Calu3 (cell line): ENCODE measurements around the gene DIS3. TPM values are rescaled to one million over a fixed set of nuclear protein-coding genes. Genes with fewer than 3 reads are reported as not detected.
A peak's percentile ranks its signal among the peaks of the same experiment; 100 is the strongest.

Source experiments
- Bru-seq: library from RNA; stranded (reverse); fragments of 400-500 nt; gene quantifications from one replicate; lab custom pipeline; 2021; lab: Mats Ljungman, UMichigan
- BruChase-seq, 2 experiments: library from RNA; stranded (reverse); fragments of 400-500 nt; gene quantifications; one replicate each; lab custom pipeline; 2021; lab: Mats Ljungman, UMichigan
- BruUV-seq: library from RNA; stranded (reverse); fragments of 400-500 nt; replicated peaks from 2 replicates; lab custom pipeline; 2021; lab: Mats Ljungman, UMichigan
- CTCF ChIA-PET: fragments of 300-600 bp; sonication (Branson Sonifier 250); formaldehyde crosslinking; loops from one replicate; lab custom pipeline; 2022; ENCODE audit warnings: antibody characterized with exemption; lab: Charles Lee
- DNase-seq: peaks from one replicate; pipeline ENCODE4 v3.0.0; 2022
- H3K27ac Mint-ChIP-seq: one replicate; pipeline ENCODE4 v1.8.0; 2022; ENCODE audit warnings: mixed read lengths; ENCODE audit not compliant: unreplicated experiment
- H3K27me3 Mint-ChIP-seq: one replicate; pipeline ENCODE4 v1.8.0; 2022; ENCODE audit warnings: mixed read lengths; ENCODE audit not compliant: unreplicated experiment
- H3K36me3 Mint-ChIP-seq: one replicate; pipeline ENCODE4 v1.8.0; 2022; ENCODE audit warnings: mild to moderate bottlenecking, moderate library complexity, mixed read lengths; ENCODE audit not compliant: insufficient read depth, unreplicated experiment
- H3K4me1 Mint-ChIP-seq: one replicate; pipeline ENCODE4 v1.8.0; 2022; ENCODE audit warnings: mild to moderate bottlenecking, low read depth, mixed read lengths; ENCODE audit not compliant: unreplicated experiment
- H3K4me3 Mint-ChIP-seq: one replicate; pipeline ENCODE4 v1.8.0; 2022; ENCODE audit warnings: mild to moderate bottlenecking, low read depth, moderate library complexity, mixed read lengths; ENCODE audit not compliant: unreplicated experiment
- H3K9me3 Mint-ChIP-seq: one replicate; pipeline ENCODE4 v1.8.0; 2022; ENCODE audit warnings: low read depth, mixed read lengths; ENCODE audit not compliant: unreplicated experiment
- intact Hi-C: fragments of 100-400 bp; cut with micrococcal nuclease; formaldehyde crosslinking; loops from one replicate; pipeline ENCODE4 v1.10.0; 2022; ENCODE audit not compliant: unreplicated experiment
- long read RNA-seq: library from polyadenylated mRNA; stranded (forward); transcript quantifications from one replicate; pipeline ENCODE4 v2.0.0, GENCODE V29; 2022
- total RNA-seq: library from RNA; stranded (reverse); gene quantifications from 2 replicates; pipeline ENCODE4 v1.2.3, GENCODE V29; 2022
- TF ChIP-seq, protein P1 (sequence below): fragments of 200-600 bp; IDR thresholded peaks from one replicate; pipeline ENCODE4 v1.8.0; 2022; ENCODE audit warnings: antibody characterized with exemption; ENCODE audit not compliant: unreplicated experiment

DIS3 gene
- total RNA-seq (16.5 and 19.8 TPM in 2 replicates), Bru-seq, nascent RNA (percentile 85 among the genes with signal in this experiment), BruChase-seq, experiment 1, labeled RNA remaining after a 6-hour chase (percentile 74 among the genes with signal in this experiment), BruChase-seq, experiment 2, labeled RNA remaining after a 2-hour chase (percentile 77 among the genes with signal in this experiment)
- long read RNA-seq, full-length matches to known transcripts, result 13 of 15 reads
- long read RNA-seq, partial matches to known transcripts, result 2 of 15 reads
- long read RNA-seq, other reads (novel, unspliced or antisense), result 0 of 15 reads

DNA sequence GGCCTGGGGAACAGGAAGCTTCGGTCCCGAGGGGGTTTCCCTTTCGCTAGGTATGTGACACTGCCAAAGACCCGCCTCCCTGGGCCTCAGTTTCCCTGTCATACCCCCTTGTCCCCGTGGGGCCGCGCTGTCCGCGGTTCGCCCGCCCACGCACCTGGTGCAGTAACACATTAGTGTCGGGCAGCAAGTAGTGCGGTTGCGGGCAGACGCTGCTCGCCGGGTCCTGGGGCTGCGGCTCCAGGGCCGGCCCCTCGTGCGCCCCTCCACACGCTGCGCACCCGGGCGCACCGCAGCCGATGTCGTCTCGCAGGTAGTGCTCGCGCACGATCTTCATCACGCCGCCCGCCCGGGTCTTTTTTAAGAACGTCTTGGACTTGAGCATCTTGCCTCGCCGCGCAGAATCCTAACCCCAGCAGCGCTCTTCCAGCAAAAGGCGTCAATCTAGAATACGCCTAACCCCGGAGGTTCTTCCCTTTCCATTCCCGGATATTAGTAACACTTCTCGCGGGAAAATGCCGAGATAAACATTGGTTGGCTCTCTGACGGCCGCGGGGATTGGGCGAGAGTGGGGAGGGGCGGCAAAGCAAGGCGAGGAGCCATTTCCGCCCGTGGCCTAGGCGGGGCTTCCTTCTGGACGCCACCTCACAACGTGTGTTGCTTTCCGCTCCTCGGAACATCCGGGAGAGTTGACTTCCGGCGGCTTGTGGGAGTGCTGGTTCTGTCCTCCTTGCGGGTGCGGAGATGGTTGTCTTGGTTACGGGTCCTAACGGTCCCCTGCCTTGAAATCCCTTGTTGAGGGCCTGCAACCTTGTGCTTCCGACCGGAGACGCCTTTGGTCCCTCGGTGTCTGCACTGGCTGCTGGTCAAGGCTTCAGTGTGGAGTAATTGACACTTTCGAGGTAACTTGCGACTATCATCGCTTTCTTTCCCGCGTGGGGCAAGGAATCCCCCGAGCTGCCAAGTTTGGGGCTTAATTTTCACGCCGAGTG, at the start of gene DIS3, which contains the start of gene PIBF1:
TSS of gene DIS3 (minus strand) at position 450 of the 989 bp plus-strand sequence. CDS start at position 382, 68 bp downstream.
TSS of gene PIBF1 (plus strand) at position 683 of the 989 bp plus-strand sequence. CDS start 1,337 bp downstream, outside the sequence.
- no TSS peak for BruUV-seq
- Mint-ChIP-seq H3K27me3 (no peaks in the 10 kb centered on the region), H3K4me3 (peak within 1 kb of the TSS; percentile 81), H3K27ac (peak within 1 kb of the TSS; percentile 83), H3K9me3 (no peaks in the 10 kb centered on the region), H3K36me3 (peaks cover 42% of the 10 kb centered on the region), H3K4me1 (peaks cover 4% of the 10 kb centered on the region)
- peak; percentile 87 for DNase-seq
- intact Hi-C loops, result no loop called here
- CTCF ChIA-PET, result no interaction called here
- TF ChIP-seq, protein P1, sequence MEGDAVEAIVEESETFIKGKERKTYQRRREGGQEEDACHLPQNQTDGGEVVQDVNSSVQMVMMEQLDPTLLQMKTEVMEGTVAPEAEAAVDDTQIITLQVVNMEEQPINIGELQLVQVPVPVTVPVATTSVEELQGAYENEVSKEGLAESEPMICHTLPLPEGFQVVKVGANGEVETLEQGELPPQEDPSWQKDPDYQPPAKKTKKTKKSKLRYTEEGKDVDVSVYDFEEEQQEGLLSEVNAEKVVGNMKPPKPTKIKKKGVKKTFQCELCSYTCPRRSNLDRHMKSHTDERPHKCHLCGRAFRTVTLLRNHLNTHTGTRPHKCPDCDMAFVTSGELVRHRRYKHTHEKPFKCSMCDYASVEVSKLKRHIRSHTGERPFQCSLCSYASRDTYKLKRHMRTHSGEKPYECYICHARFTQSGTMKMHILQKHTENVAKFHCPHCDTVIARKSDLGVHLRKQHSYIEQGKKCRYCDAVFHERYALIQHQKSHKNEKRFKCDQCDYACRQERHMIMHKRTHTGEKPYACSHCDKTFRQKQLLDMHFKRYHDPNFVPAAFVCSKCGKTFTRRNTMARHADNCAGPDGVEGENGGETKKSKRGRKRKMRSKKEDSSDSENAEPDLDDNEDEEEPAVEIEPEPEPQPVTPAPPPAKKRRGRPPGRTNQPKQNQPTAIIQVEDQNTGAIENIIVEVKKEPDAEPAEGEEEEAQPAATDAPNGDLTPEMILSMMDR, result no peak

DNA sequence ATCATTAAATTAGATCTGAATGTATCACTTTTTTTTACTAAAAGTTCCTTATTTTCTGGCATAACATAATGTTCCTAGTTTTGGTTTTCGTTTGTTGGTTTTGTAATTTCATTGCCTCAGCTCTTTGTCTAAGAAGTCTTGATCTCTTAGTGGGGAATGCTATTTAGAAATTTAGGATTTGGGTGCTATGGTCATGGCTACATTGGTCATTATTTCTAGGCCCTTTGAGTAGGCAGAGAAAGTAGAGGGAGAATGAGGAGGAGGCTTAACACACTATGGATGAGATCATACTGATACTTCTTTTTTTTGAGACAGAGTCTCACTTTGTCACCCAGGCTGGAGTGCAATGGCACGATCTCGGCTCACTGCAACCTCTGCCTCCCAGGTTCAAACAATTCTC, 42.0 kb upstream of the DIS3 start:
- H3K4me3 Mint-ChIP-seq, result no peak overlapping the region
- no peaks in the 10 kb centered on the region for H3K9me3 Mint-ChIP-seq
- DNase-seq, result no peak
- no peaks in the 10 kb centered on the region for H3K27me3 Mint-ChIP-seq
- H3K27ac Mint-ChIP-seq, result no peak overlapping the region
- TF ChIP-seq, protein P1, result no peak
- H3K36me3 Mint-ChIP-seq, result no peaks in the 10 kb centered on the region
- H3K4me1 Mint-ChIP-seq, result no peaks in the 10 kb centered on the region
- intact Hi-C loops, result no loop called here
- CTCF ChIA-PET, result no interaction called here
- BruUV-seq, result no TSS peak

DNA sequence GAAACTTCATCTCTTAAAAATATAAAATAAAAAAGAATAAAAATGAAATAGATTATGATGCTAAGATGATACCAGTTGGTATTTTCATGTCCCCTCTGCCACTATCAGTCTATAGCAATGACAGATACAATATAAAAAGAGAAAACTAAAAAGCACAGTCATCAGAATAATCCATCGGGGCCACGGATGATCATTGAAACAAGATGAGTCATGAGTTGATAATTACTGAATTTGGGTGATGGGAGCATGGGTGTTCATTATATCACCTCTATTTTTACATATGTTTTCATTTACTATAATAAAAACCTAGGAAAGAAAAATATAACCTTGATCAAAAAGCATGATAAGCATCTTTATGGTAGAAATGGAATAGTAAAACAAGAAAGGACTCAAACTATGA, 41.4 kb upstream of the DIS3 start:
- BruUV-seq, result no TSS peak
- Mint-ChIP-seq H3K4me1 (no peaks in the 10 kb centered on the region), H3K36me3 (no peaks in the 10 kb centered on the region), H3K9me3 (no peaks in the 10 kb centered on the region), H3K27ac (no peak overlapping the region), H3K4me3 (no peak overlapping the region), H3K27me3 (no peaks in the 10 kb centered on the region)
- DNase-seq, result no peak
- CTCF ChIA-PET, result no interaction called here
- intact Hi-C loops, result no loop called here
- TF ChIP-seq, protein P1, result no peak

- TF ChIP-seq, protein P1, result no peak
- CTCF ChIA-PET, result no interaction called here
- Mint-ChIP-seq H3K27ac (no peak overlapping the region), H3K27me3 (no peaks in the 10 kb centered on the region), H3K4me3 (no peak overlapping the region), H3K9me3 (no peaks in the 10 kb centered on the region), H3K4me1 (no peaks in the 10 kb centered on the region), H3K36me3 (no peaks in the 10 kb centered on the region)
- DNase-seq, result no peak
- no TSS peak for BruUV-seq
- intact Hi-C loops, result no loop called here
Observed at GRCh38 chr13:72820898-72821279, 39.2 kb upstream of the DIS3 start.
